BJ (cell line): ENCODE data around the gene GLI1. TPM values are rescaled to one million over a fixed set of nuclear protein-coding genes. Genes with fewer than 3 reads are reported as not detected.

Source experiments
- CTCF ChIA-PET: fragments of 350-600 bp; formaldehyde crosslinking; extraction: SDS; loops from one replicate; lab custom pipeline; 2021; ENCODE audit warnings: antibody characterized with exemption, inconsistent platforms; lab: Yijun Ruan, JAX
- POLR2A ChIA-PET: fragments of 300-600 bp; sonication (Branson Sonifier 250); formaldehyde crosslinking; extraction: SDS; loops from one replicate; lab custom pipeline; 2021; ENCODE audit warnings: antibody characterized with exemption; lab: Charles Lee
- DNase-seq: peaks from one replicate; pipeline ENCODE4 v3.0.0-alpha.2; 2011; ENCODE audit warnings: low read depth
- H3K27me3 ChIP-seq: 2 replicates; pipeline ENCODE4 v1.6.0; 2011; ENCODE audit warnings: low read length; ENCODE audit not compliant: control insufficient read depth, insufficient read depth
- H3K36me3 ChIP-seq: 2 replicates; pipeline ENCODE4 v1.5.1; 2011; ENCODE audit warnings: low read length; ENCODE audit not compliant: control insufficient read depth, insufficient read depth
- H3K4me3 ChIP-seq: 2 replicates; pipeline ENCODE4 v1.5.1; 2011; ENCODE audit warnings: low read depth, mild to moderate bottlenecking, control low read depth, low read length
- polyA plus RNA-seq: library from polyadenylated mRNA; depleted of rRNA; stranded (reverse); fragments of >200 nt; gene quantifications from 2 replicates; pipeline ENCODE4 v1.2.3, GENCODE V29; 2011
- TF ChIP-seq, protein P1 (sequence below): IDR thresholded peaks from 2 replicates; pipeline ENCODE4 v1.5.1; 2011; ENCODE audit warnings: low read depth, mild to moderate bottlenecking, control low read depth, inconsistent platforms, low read length, moderate library complexity; ENCODE audit not compliant: insufficient read depth

The GLI1 gene
- polyA plus RNA-seq, 1 experiment, result 9.0 TPM

GRCh38 chr12:57518176-57518919 lies 58.8 kb downstream of the GLI1 start:
- Histone ChIP-seq H3K4me3 (peak overlapping the region; percentile 76), H3K36me3 (peaks cover 29% of the 10 kb centered on the region), H3K27me3 (no peaks in the 10 kb centered on the region)
- ChIA-PET CTCF (interaction anchor here (0.8 kb wide), 1 partner anchor 55 kb away, joined by 4 read pairs; no protein-coding TSS in a partner anchor), POLR2A (interaction anchor here (0.6 to 0.9 kb wide), 2 partner anchors 52 to 125 kb away, joined by 3 to 4 read pairs; no protein-coding TSS in a partner anchor)
- no peak for DNase-seq
- TF ChIP-seq, protein P1, sequence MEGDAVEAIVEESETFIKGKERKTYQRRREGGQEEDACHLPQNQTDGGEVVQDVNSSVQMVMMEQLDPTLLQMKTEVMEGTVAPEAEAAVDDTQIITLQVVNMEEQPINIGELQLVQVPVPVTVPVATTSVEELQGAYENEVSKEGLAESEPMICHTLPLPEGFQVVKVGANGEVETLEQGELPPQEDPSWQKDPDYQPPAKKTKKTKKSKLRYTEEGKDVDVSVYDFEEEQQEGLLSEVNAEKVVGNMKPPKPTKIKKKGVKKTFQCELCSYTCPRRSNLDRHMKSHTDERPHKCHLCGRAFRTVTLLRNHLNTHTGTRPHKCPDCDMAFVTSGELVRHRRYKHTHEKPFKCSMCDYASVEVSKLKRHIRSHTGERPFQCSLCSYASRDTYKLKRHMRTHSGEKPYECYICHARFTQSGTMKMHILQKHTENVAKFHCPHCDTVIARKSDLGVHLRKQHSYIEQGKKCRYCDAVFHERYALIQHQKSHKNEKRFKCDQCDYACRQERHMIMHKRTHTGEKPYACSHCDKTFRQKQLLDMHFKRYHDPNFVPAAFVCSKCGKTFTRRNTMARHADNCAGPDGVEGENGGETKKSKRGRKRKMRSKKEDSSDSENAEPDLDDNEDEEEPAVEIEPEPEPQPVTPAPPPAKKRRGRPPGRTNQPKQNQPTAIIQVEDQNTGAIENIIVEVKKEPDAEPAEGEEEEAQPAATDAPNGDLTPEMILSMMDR, result no peak

DNA sequence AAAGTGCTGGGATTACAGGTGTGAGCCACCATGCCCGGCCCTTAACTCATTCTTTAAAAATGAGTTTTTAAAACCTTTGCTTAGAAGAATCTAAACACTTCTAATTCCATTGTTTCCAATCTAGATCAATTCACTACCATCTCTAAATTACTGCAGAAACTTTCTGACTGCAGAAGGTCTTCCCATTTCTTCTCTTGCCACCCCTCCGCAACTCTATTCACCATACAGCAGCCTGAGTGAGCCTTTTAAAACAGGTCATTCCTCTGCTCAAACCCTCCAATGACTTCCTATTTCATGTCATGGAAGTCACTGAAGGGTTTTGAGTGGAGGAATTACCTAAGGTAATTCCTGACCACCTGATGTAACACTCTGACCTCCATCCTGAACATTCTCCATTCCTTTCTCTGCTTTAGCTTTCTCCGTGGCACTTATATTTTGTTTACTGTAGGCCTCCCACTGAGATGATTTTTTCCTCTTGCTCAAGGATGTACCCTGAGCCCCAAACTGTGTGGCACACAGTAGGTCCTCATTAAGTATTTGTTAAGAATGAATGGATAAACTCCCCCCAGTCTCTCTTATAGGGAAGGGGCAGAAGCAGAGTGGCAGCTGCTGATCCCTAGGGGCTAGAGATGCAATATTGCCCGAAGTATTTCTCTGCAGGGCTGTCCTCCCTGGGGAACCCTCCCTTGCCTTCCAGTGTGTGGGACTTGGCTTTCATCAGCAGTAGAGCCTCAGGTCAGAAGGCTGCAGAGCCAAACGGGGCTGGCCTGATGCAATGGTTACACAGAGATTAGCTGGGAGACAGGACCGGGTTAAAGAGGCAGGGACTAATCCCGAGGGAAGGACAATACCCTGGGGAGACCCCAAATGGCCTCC lies 59.6 kb downstream of the GLI1 start:
- POLR2A ChIA-PET, result no interaction called here
- peaks cover 28% of the 10 kb centered on the region for H3K36me3 ChIP-seq
- H3K4me3 ChIP-seq, result peak overlapping the region; percentile 76
- no peaks in the 10 kb centered on the region for H3K27me3 ChIP-seq
- CTCF ChIA-PET, result interaction anchor here (1.0 to 2.0 kb wide), 2 partner anchors 57 to 60 kb away, joined by 3 to 4 read pairs; no protein-coding TSS in a partner anchor
- no peak for DNase-seq
- TF ChIP-seq, protein P1, result no peak

- POLR2A ChIA-PET, result interaction anchor here (0.6 kb wide), 1 partner anchor 10 kb away, joined by 4 read pairs; no protein-coding TSS in a partner anchor
Observed at GRCh38 chr12:57519796-57520052, 60.1 kb downstream of the GLI1 start.

GRCh38 chr12:57520053-57520818 lies 60.7 kb downstream of the GLI1 start, which contains the start of gene DDIT3:
TSS of gene DDIT3 (minus strand) at chr12:57520514. CDS start at chr12:57517406, 3,108 bp downstream.
- TF ChIP-seq, protein P1, result no peak
- Histone ChIP-seq H3K4me3 (peak within 1 kb of the TSS; percentile 76), H3K36me3 (peaks cover 29% of the 10 kb centered on the region), H3K27me3 (no peaks in the 10 kb centered on the region)
- POLR2A ChIA-PET, result interaction anchor here (0.6 kb wide), 2 partner anchors 10 to 27 kb away, joined by 3 to 4 read pairs; partner anchors contain the start of gene DCTN2
- DNase-seq, result peak; percentile 92
- CTCF ChIA-PET, result interaction anchor here (1.0 to 2.0 kb wide), 3 partner anchors 58 to 61 kb away, joined by 3 to 4 read pairs (median 3); no protein-coding TSS in a partner anchor

More at GRCh38 chr12:57519796-57520052, 60.1 kb downstream of the GLI1 start:
- TF ChIP-seq, protein P1, result no peak
- no peaks in the 10 kb centered on the region for H3K27me3 ChIP-seq
- no peak for DNase-seq
- peak overlapping the region; percentile 76 for H3K4me3 ChIP-seq
- peaks cover 30% of the 10 kb centered on the region for H3K36me3 ChIP-seq
- CTCF ChIA-PET, result interaction anchor here (1.0 to 2.0 kb wide), 2 partner anchors 58 to 61 kb away, joined by 3 to 4 read pairs; no protein-coding TSS in a partner anchor
